Measurements from ENCODE around the gene DHX30. TPM values are rescaled to one million over a fixed set of nuclear protein-coding genes. Genes with fewer than 3 reads are reported as not detected.

DHX30 gene
- total and polyA plus RNA-seq, 2 of the 4 experiments (the other 2 are of a cell fraction) = 55.6 to 57.2 TPM

DNA sequence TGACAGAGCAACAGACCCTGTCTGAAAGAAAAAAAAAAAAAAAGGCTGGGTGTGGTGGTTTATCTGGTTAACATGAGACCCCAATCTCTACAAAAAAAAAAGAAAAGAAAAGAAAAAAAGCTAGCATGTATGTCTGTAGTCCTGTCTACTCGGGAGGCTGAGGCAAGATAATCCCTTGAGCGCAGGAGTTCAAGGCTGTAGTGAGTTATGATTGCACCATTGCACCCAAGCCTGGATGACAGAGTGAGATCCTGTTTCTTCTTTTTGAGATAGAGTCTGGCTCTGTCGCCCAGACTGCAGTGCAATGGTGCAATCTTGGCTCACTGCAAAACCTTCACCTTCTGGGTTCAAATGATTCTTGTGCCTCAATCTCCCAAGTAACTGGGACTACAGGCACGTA is 8.4 kb upstream of the DHX30 start:
- Histone ChIP-seq H3K36me3 (ENCODE audit: control insufficient read depth, insufficient read depth, low read length) (no peaks in the 10 kb centered on the region), H2AK9ac (replicated peaks; ENCODE audit: low read depth, low read length, poor library complexity) (no peak overlapping the region), H3K9me1 (ENCODE audit: insufficient read depth, low read length) (no peaks in the 10 kb centered on the region), H4K8ac (ENCODE audit: low read depth in 2 of 2, low read length in 2 of 2) (no peak overlapping the region), H3K27ac (ENCODE audit: insufficient read depth, low read length) (no peak overlapping the region), H3K56ac (ENCODE audit: extremely low read depth, insufficient read depth, low read length) (no peak overlapping the region), H3K18ac (ENCODE audit: low read depth, low read length) (no peak overlapping the region), H4K5ac (ENCODE audit: low read depth, low read length) (no peak overlapping the region), H3K4ac (ENCODE audit: low read depth, low read length) (no peak overlapping the region), H2BK15ac (ENCODE audit: low read depth, low read length) (no peak overlapping the region), H3K4me2 (ENCODE audit: low read depth, low read length) (no peak overlapping the region), H3K4me1 (ENCODE audit: control insufficient read depth, insufficient read depth, low read length) (no peaks in the 10 kb centered on the region; the same call in 1 of the 2 replicates), H3K23ac (ENCODE audit: low read depth, low read length) (no peak overlapping the region), H4K91ac (ENCODE audit: insufficient read depth, low read depth, low read length) (no peak overlapping the region), H2AFZ (replicated peaks; ENCODE audit: low read length, poor library complexity) (no peak overlapping the region), H3K79me1 (ENCODE audit: low read depth in 1 of 2, low read length in 2 of 2) (no peaks in the 10 kb centered on the region), H3K14ac (replicated peaks; ENCODE audit: low read depth, low read length) (no peak overlapping the region), H2AK5ac (ENCODE audit: low read depth, low read length) (no peak overlapping the region), H2BK20ac (ENCODE audit: low read depth, low read length) (no peak overlapping the region), H3K27me3 (ENCODE audit: control insufficient read depth, insufficient read depth, low read length) (no peaks in the 10 kb centered on the region), H3K9ac (ENCODE audit: low read depth, low read length) (no peak overlapping the region), H3K9me3 (ENCODE audit: control insufficient read depth, insufficient read depth, low read length) (peaks cover 5% of the 10 kb centered on the region), H4K20me1 (ENCODE audit: insufficient read depth, low read length) (no peaks in the 10 kb centered on the region), H3K4me3 (ENCODE audit: insufficient read depth, low read depth, low read length) (no peak overlapping the region), H2BK5ac (ENCODE audit: low read depth, low read length, poor library complexity, severe bottlenecking) (no peak overlapping the region), H2BK120ac (ENCODE audit: low read depth, low read length) (no peak overlapping the region)
- in situ Hi-C loops (cut with MboI; ENCODE audit: low sequenced_read_pairs) = no loop called here
- POLR2A ChIA-PET (ENCODE audit: unreplicated experiment) = no interaction called here
- ATAC-seq (ENCODE audit: low read depth) (no peak), DNase-seq (no peak)
- dilution Hi-C loops (cut with HindIII; ENCODE audit: low sequenced_read_pairs, unreplicated experiment) = no loop called here
- no TSS peak for BruUV-seq (replicated peaks)
- 80% methylated on average over 1 of the region's 4 CpGs; no CpG with 5 or more reads in 1 of the 2 experiments for WGBS, 2 experiments (ENCODE audit: extremely low coverage in 2 of 2, insufficient read length in 1 of 2)
- CTCF ChIA-PET = no interaction called here
- intact Hi-C loops (cut with micrococcal nuclease) = no loop called here
- TF ChIP-seq, protein P1, sequence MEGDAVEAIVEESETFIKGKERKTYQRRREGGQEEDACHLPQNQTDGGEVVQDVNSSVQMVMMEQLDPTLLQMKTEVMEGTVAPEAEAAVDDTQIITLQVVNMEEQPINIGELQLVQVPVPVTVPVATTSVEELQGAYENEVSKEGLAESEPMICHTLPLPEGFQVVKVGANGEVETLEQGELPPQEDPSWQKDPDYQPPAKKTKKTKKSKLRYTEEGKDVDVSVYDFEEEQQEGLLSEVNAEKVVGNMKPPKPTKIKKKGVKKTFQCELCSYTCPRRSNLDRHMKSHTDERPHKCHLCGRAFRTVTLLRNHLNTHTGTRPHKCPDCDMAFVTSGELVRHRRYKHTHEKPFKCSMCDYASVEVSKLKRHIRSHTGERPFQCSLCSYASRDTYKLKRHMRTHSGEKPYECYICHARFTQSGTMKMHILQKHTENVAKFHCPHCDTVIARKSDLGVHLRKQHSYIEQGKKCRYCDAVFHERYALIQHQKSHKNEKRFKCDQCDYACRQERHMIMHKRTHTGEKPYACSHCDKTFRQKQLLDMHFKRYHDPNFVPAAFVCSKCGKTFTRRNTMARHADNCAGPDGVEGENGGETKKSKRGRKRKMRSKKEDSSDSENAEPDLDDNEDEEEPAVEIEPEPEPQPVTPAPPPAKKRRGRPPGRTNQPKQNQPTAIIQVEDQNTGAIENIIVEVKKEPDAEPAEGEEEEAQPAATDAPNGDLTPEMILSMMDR (conservative IDR thresholded peaks at IDR 0.05; ENCODE audit: low read depth, low read length) = no peak
- TF ChIP-seq RCOR1 (IDR thresholded peaks at IDR 0.05; ENCODE audit: insufficient replicate concordance, low read length) = no peak
- TF ChIP-seq NFE2L2 (IDR thresholded peaks at IDR 0.05; ENCODE audit: low read depth, low read length) = no peak
- no peak for TF ChIP-seq CHD1 (IDR thresholded peaks at IDR 0.05; ENCODE audit: low read depth, low read length)
- no peak for TF ChIP-seq MAZ (IDR thresholded peaks at IDR 0.05; ENCODE audit: borderline replicate concordance, low read depth, low read length)
- TF ChIP-seq, protein P2, sequence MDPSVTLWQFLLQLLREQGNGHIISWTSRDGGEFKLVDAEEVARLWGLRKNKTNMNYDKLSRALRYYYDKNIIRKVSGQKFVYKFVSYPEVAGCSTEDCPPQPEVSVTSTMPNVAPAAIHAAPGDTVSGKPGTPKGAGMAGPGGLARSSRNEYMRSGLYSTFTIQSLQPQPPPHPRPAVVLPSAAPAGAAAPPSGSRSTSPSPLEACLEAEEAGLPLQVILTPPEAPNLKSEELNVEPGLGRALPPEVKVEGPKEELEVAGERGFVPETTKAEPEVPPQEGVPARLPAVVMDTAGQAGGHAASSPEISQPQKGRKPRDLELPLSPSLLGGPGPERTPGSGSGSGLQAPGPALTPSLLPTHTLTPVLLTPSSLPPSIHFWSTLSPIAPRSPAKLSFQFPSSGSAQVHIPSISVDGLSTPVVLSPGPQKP (IDR thresholded peaks at IDR 0.05; ENCODE audit: borderline replicate concordance, low read depth, low read length) = no peak

Data from IMR-90 (cell line).